ENCODE data around the gene COX5A.

Gene COX5A

GRCh38 chr15:74937590-74938371 is at the start of gene COX5A:
COX5A (minus strand) TSS chr15:74938073; CDS start chr15:74938014, 59 bp downstream.
- DNase-seq (ENCODE audit: extremely low read depth in 1 of 2, low read depth in 1 of 2), result peak; percentile 86 to 88

DNA sequence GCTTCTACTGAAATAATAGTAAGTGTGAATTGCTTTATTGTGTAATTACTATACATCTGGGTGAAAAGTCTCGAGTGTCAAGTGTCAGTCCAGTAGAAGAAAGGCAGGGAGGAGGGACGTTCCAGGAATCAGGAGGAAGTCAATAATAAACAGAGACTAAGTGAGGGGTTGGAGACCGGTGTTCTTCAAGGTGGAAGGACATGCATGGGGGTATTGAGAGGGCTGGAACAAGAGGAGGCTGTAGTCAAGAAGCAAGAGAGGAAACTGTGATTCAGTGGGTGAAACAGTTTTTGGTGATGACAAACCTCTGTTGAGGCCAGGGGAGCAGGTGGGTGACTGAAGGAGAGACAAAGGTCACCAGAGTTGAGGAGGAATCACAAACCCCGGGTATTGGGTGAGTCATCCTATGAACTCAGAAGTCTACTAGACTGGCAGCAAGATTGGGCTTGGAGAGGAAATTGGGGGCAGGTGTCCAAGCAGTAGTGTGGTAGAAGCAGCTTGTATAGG is 45.9 kb upstream of the COX5A start:
- DNase-seq (ENCODE audit: extremely low read depth in 1 of 2, low read depth in 1 of 2), result peak; percentile 36 to 81

DNA sequence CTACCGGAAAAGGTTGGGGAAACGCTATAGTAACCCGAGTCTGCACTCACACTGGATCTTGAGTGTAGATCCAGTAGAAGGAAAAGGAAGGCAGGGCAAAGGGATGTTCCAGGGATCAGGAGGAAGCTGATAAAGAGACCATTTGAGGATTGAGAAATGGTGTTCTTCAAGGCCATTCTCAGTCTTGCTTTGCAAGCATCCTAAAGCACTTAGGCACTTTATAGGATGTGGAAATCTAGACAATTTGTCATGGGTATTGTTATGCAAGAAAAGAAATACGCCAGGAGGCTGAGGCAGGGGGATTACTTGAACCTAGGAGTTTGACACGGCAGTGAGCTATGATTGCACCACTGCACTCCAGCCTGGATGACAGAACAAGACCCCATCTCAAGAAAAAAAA is 44.3 kb upstream of the COX5A start:
- no peak for DNase-seq (ENCODE audit: extremely low read depth in 1 of 2, low read depth in 1 of 2)

DNA sequence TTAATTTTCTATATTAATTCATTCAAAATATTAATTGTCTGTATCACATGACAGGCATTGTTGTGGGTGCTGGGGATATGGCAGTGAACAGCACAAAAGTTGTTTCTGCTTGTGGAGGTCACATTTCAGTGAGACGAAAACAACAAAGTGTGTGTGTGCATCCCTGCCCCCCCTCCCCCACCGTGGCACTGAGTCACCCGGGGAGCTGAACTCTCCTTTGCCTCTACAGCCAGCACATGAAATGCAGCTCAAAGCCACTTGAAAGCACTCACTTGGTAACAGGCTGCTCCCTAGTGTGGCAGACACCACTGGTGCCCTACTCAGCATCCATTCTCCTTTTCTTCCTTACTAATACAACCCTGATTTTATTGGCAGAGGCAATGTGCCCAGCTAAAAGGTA is 40.6 kb upstream of the COX5A start:
- peak in 1 of 2 donors; percentile 69 for DNase-seq (ENCODE audit: extremely low read depth in 1 of 2, low read depth in 1 of 2)

DNA sequence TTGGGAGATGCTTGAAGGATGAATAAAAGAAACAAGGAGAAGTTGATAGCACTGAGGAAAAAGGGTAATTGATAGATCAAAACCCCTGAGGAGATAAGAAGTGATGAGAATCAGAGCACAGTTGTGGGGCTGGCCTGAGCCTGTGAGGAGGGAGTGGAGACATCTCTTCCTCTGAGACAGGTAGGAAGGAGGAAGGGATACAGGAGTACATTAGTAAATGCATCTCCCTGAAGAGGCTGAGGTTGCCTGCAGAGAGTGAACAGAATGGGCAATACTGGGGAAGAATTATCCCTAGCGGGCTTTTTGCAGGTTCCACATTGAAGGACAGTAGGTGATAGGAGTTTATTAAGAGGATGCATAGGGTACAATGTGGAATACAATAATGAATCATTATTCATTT is 40.2 kb upstream of the COX5A start:
- DNase-seq (ENCODE audit: extremely low read depth in 1 of 2, low read depth in 1 of 2), result no peak

GRCh38 chr15:74977599-74977998 is 39.7 kb upstream of the COX5A start:
- peak in 1 of 2 donors; percentile 44 for DNase-seq (ENCODE audit: extremely low read depth in 1 of 2, low read depth in 1 of 2)

GRCh38 chr15:74976159-74976558 is 38.3 kb upstream of the COX5A start:
- DNase-seq (ENCODE audit: extremely low read depth in 1 of 2, low read depth in 1 of 2), result no peak

- no peak for DNase-seq (ENCODE audit: extremely low read depth in 1 of 2, low read depth in 1 of 2)
Measured at GRCh38 chr15:74967670-74968069, 29.8 kb upstream of the COX5A start.

DNA sequence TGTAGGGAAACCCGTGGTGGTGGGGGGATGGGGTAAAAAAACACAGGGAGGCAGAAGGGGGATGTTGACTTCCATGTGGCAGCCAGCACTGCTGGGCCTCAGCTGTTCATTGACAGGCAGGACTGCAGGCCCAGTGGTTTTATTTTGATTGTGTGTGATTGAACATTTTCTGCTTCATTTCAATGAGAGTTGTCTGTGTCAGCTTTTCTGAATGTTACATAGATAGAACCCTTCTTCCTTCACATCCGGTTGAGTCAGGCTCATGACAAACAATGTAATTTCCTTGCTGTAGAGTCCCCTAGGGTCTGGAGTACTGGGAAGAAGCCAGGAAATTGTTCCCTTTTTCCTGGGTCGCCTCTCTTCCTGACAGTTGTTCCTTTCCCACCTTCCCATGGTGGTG is 26.9 kb upstream of the COX5A start:
- DNase-seq (ENCODE audit: extremely low read depth in 1 of 2, low read depth in 1 of 2), result no peak

- no peak for DNase-seq (ENCODE audit: extremely low read depth in 1 of 2, low read depth in 1 of 2)
Measured at GRCh38 chr15:74963213-74963612, 25.3 kb upstream of the COX5A start.

GRCh38 chr15:74962671-74963070 is 24.8 kb upstream of the COX5A start:
- no peak for DNase-seq (ENCODE audit: extremely low read depth in 1 of 2, low read depth in 1 of 2)

DNA sequence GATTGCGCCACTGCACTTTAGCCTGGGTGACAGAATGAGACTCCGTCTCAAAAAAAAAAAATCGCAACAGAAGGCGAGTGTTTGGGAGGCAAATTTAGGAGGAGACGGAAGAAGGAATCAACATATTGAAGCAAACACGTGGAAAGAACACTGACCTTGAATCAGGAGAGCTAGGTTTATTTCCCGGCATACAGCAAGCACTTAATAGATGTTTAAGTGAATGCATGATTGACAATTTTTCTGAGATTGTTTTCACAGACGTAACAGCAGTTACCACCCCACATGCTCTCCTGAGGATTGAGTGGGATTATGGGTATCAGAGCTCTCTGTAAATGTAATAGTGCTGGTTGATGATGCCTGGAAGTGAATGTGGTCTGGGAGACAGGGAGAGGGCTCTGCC is 24.3 kb upstream of the COX5A start:
- DNase-seq (ENCODE audit: extremely low read depth in 1 of 2, low read depth in 1 of 2), result no peak

GRCh38 chr15:74961616-74962015 is 23.7 kb upstream of the COX5A start:
- DNase-seq (ENCODE audit: extremely low read depth in 1 of 2, low read depth in 1 of 2), result no peak

GRCh38 chr15:74960995-74961588 is 23.2 kb upstream of the COX5A start:
- no peak for DNase-seq (ENCODE audit: extremely low read depth in 1 of 2, low read depth in 1 of 2)

- DNase-seq (ENCODE audit: extremely low read depth in 1 of 2, low read depth in 1 of 2), result no peak
Measured at GRCh38 chr15:74960286-74960685, 22.4 kb upstream of the COX5A start.

- DNase-seq (ENCODE audit: extremely low read depth in 1 of 2, low read depth in 1 of 2), result no peak
Measured at GRCh38 chr15:74959586-74959939, 21.7 kb upstream of the COX5A start.

DNA sequence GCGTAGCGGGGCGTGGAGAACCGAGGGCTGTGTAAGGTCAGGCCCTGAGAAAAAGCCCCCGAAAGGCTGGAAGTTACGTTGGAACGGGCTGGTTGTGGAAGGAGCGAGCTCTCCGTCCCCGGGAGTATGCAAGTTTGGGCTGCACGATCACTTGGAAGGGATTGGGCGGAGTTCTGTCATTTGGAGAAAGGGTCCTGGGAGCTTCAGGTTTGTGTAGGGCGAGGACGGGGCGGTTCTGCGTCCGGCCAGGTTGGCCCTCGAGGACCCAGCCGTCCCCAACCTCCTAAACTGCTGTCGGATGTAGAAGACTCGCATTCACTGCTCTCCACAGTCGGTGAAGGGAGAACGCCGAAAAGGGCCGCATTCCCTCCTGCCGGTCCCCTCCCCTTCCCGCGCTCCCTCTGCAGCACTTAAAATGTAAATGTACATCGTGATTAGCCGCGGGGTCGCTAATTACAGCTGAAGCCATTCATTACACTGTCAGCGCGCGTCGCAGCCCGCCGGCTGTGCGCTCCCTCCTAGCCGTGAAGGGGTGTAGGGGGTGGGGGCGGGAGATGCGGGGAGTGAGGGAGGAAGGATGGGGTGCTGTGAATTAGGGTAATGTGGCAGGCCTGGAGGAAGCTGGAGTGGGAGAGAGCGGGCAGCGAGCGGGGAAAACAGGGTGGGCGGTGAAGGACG is 21.2 kb upstream of the COX5A start:
- DNase-seq (ENCODE audit: extremely low read depth in 1 of 2, low read depth in 1 of 2), result no peak

DNA sequence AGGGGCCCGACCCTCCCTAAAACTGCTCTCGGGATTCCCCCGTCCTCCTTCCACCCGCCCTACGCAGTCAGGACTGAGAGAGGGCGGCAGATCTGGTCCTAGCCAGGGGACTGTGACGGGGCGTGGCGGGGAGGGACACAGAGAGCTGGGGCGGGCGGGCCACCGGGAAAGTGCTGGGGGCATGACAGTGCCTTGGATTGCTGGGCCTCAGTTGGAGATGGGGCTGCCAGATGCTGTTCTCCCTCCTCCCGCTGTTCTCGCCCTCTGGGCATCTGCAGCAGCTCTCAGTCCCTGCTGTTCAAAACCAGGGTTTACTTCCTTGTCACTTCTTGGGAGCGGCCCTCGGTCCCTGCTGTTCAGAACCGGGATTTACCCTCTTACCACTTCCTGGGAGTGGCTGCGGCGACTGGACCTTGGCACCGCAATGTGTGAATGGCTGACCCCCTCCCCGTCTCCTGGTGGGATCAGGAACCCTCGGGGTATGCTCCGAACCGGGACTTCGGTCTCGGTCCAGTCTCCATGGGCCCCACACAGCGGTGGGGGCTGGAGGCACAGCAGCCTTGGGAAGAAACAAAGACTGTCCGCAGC is 20.5 kb upstream of the COX5A start:
- no peak for DNase-seq (ENCODE audit: extremely low read depth in 1 of 2, low read depth in 1 of 2)

GRCh38 chr15:74957476-74958035 is 19.7 kb upstream of the COX5A start:
- no peak for DNase-seq (ENCODE audit: extremely low read depth in 1 of 2, low read depth in 1 of 2)

- peak; percentile 57 to 58 for DNase-seq (ENCODE audit: extremely low read depth in 1 of 2, low read depth in 1 of 2)
Measured at GRCh38 chr15:74956648-74957475, 19.0 kb upstream of the COX5A start, which contains the start of gene RPP25. RPP25 (minus strand) TSS chr15:74956772; CDS start chr15:74956583, 189 bp downstream.
